ENCODE data around the gene FLT3. TPM values are rescaled to one million over a fixed set of nuclear protein-coding genes. Genes with fewer than 3 reads are reported as not detected.

FLT3 gene
- total RNA-seq, 1 donor from 2014 or later = 0.58 TPM

- TF ChIP-seq, protein P1, sequence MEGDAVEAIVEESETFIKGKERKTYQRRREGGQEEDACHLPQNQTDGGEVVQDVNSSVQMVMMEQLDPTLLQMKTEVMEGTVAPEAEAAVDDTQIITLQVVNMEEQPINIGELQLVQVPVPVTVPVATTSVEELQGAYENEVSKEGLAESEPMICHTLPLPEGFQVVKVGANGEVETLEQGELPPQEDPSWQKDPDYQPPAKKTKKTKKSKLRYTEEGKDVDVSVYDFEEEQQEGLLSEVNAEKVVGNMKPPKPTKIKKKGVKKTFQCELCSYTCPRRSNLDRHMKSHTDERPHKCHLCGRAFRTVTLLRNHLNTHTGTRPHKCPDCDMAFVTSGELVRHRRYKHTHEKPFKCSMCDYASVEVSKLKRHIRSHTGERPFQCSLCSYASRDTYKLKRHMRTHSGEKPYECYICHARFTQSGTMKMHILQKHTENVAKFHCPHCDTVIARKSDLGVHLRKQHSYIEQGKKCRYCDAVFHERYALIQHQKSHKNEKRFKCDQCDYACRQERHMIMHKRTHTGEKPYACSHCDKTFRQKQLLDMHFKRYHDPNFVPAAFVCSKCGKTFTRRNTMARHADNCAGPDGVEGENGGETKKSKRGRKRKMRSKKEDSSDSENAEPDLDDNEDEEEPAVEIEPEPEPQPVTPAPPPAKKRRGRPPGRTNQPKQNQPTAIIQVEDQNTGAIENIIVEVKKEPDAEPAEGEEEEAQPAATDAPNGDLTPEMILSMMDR (IDR thresholded peaks at IDR 0.05; ENCODE audit: unreplicated experiment) = no peak
- no peak overlapping the region for H3K4me3 Mint-ChIP-seq
These were observed 102.4 kb downstream of the FLT3 start for GRCh38 chr13:27997904-27998522.

DNA sequence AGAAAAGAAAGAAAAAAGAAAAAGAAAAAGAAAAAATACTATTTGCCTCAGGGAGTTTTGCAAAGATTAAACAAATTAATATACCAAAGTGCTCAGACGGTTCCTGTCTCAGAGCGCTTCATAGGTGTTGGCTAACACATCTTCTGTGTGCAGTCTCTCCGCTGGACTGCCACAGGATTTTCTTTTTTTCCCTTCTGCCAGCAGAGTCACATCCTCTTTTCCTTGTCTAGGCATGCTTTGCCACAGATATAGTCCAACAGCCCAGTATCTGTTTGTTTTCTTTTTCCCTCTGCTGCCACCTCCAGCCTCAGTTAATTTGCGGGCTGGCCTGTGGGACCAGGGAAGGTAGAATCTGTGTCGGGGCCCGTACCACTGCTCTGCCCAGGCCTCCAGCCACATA, 108.5 kb downstream of the FLT3 start:
- Mint-ChIP-seq H3K9me3 (no peaks in the 10 kb centered on the region), H3K27ac (no peak overlapping the region), H3K4me3 (no peak overlapping the region), H3K27me3 (ENCODE audit: low read depth) (peaks cover 60% of the 10 kb centered on the region), H3K36me3 (no peaks in the 10 kb centered on the region), H3K4me1 (no peaks in the 10 kb centered on the region)
- no peak for DNase-seq (ENCODE audit: low spot score in 2 of 2, unreplicated experiment in 2 of 2)
- TF ChIP-seq, protein P1 (IDR thresholded peaks at IDR 0.05; ENCODE audit: unreplicated experiment) = no peak

More at GRCh38 chr13:27997904-27998522, 102.4 kb downstream of the FLT3 start:
- no peak for DNase-seq (ENCODE audit: low spot score in 2 of 2, unreplicated experiment in 2 of 2)
- Mint-ChIP-seq H3K27me3 (ENCODE audit: low read depth) (peaks cover 20% of the 10 kb centered on the region), H3K36me3 (no peaks in the 10 kb centered on the region), H3K4me1 (peaks cover 9% of the 10 kb centered on the region), H3K27ac (peak overlapping the region; percentile 8), H3K9me3 (no peaks in the 10 kb centered on the region)

DNA sequence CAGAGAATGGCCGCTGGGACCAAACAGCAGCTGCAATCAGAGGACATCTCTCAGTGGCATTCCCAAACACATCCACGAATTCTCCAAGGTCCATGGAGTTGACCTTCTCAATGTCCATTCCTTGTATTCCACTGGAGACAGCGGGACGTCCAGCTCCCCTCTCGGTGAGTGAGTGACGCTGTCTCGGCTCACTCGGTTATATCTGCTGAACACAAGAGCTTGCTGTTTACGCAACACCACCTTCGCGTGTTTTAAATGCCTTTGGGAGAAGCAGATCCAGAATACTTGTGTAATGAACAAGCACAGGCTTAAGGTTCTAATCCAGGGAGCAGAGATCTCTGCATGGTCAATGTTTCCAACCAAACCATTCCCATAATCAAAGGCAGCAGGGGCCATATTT, 111.9 kb downstream of the FLT3 start, which contains the start of gene URAD:
Gene URAD, minus strand, starts transcription at position 174 of the 400 bp plus-strand sequence. Its CDS starts 56 bp downstream, at position 118.
- no peak within 1 kb of the TSS for H3K4me3 Mint-ChIP-seq
- no peaks in the 10 kb centered on the region for H3K4me1 Mint-ChIP-seq
- no peak for DNase-seq (ENCODE audit: low spot score in 2 of 2, unreplicated experiment in 2 of 2)
- H3K9me3 Mint-ChIP-seq = no peaks in the 10 kb centered on the region
- no peak within 1 kb of the TSS for H3K27ac Mint-ChIP-seq
- H3K27me3 Mint-ChIP-seq (ENCODE audit: low read depth) = peaks cover 73% of the 10 kb centered on the region
- TF ChIP-seq, protein P1 (IDR thresholded peaks at IDR 0.05; ENCODE audit: unreplicated experiment) = no peak
- no peaks in the 10 kb centered on the region for H3K36me3 Mint-ChIP-seq

DNA sequence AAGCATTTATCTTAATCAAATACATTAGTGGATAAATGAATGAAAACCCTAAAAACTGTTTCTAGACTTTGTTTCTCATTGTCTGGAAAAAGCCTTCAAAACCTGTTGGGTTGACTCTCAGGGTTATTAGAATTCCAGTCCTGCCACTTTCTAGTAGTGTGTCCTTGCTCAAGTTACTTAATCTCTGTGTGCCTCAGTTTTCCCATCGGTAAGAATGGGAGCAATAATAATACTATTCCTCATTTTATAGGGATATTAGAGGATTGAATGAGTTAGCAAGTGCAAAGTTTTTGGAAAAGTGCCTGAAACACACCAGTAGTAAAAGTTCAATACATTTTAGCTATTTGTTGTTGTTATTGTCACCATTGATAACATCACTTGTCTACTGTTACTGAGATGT, 114.8 kb downstream of the FLT3 start:
- Mint-ChIP-seq H3K27me3 (ENCODE audit: low read depth) (peaks cover 92% of the 10 kb centered on the region), H3K9me3 (no peaks in the 10 kb centered on the region), H3K27ac (no peak overlapping the region), H3K4me3 (no peak overlapping the region), H3K4me1 (peaks cover 2% of the 10 kb centered on the region), H3K36me3 (no peaks in the 10 kb centered on the region)
- DNase-seq (ENCODE audit: low spot score in 2 of 2, unreplicated experiment in 2 of 2) = no peak
- TF ChIP-seq, protein P1 (IDR thresholded peaks at IDR 0.05; ENCODE audit: unreplicated experiment) = no peak

- Mint-ChIP-seq H3K36me3 (no peaks in the 10 kb centered on the region), H3K9me3 (no peaks in the 10 kb centered on the region), H3K27me3 (ENCODE audit: low read depth) (peaks cover 91% of the 10 kb centered on the region), H3K4me1 (peaks cover 6% of the 10 kb centered on the region), H3K27ac (no peak overlapping the region), H3K4me3 (no peak overlapping the region)
- TF ChIP-seq, protein P1 (IDR thresholded peaks at IDR 0.05; ENCODE audit: unreplicated experiment) = no peak
- DNase-seq (ENCODE audit: low spot score in 2 of 2, unreplicated experiment in 2 of 2) = no peak
These were observed 118.0 kb downstream of the FLT3 start for GRCh38 chr13:27982361-27982760.
